Mucosa of rectum (tissue), 2 donors: ENCODE data around the gene RERG.

Experiments
- H3K27ac ChIP-seq, 2 donors: one replicate each; pipeline ENCODE4 v1.7.0; 2013; ENCODE audit warnings: inconsistent platforms in 2 of 2, low read depth in 2 of 2, low read length in 2 of 2
- H3K27me3 ChIP-seq, 2 donors: one replicate each; pipeline ENCODE4 v1.7.0; 2013; ENCODE audit warnings: low read length in 2 of 2; ENCODE audit not compliant: control insufficient read depth in 2 of 2, insufficient read depth in 2 of 2
- H3K36me3 ChIP-seq, 2 donors: one replicate each; pipeline ENCODE4 v1.7.0; 2013; ENCODE audit warnings: low read length in 2 of 2; ENCODE audit not compliant: control insufficient read depth in 2 of 2, insufficient read depth in 2 of 2
- H3K4me1 ChIP-seq, 2 donors: one replicate each; pipeline ENCODE4 v1.7.0; 2013; ENCODE audit warnings: low read length in 2 of 2, mild to moderate bottlenecking in 1 of 2; ENCODE audit not compliant: control insufficient read depth in 2 of 2, insufficient read depth in 2 of 2
- H3K4me3 ChIP-seq, 2 donors: one replicate each; pipeline ENCODE4 v1.7.0; 2013; ENCODE audit warnings: low read length in 2 of 2
- H3K9ac ChIP-seq, 2 donors: one replicate each; pipeline ENCODE4 v1.7.0; 2013; ENCODE audit warnings: low read length in 2 of 2, low read depth in 1 of 2, mild to moderate bottlenecking in 1 of 2
- H3K9me3 ChIP-seq, 2 donors: one replicate each; pipeline ENCODE4 v1.7.0; 2013; ENCODE audit warnings: low read length in 2 of 2; ENCODE audit not compliant: control insufficient read depth in 2 of 2
- donor health status: healthy.
- donor health status: Normal muscosa, but diverticular disease.

The RERG gene

GRCh38 chr12:15059123-15059522 lies 162.1 kb downstream of the RERG start:
- Histone ChIP-seq H3K9ac (no peak overlapping the region), H3K4me3 (no peak overlapping the region), H3K27me3 (no peaks in the 10 kb centered on the region), H3K36me3 (no peaks in the 10 kb centered on the region), H3K9me3 (no peaks in the 10 kb centered on the region), H3K27ac (no peak overlapping the region), H3K4me1 (no peaks in the 10 kb centered on the region)
